GM18951 (cell line): Measurements from ENCODE around the gene PADI6.

Source experiments
- POLR2A ChIP-seq: IDR thresholded peaks from 4 replicates; pipeline ENCODE4 v1.6.1; 2011; ENCODE audit warnings: mild to moderate bottlenecking; ENCODE audit not compliant: insufficient read length, insufficient read depth; ENCODE audit errors: extremely low read depth
- in situ Hi-C: fragments of 300-500 bp; cut with MboI; formaldehyde crosslinking; loops from one replicate; pipeline ENCODE4 v1.12.0; 2022; ENCODE audit warnings: low sequenced_read_pairs, mixed read lengths, inconsistent platforms; ENCODE audit not compliant: unreplicated experiment

The PADI6 gene

DNA sequence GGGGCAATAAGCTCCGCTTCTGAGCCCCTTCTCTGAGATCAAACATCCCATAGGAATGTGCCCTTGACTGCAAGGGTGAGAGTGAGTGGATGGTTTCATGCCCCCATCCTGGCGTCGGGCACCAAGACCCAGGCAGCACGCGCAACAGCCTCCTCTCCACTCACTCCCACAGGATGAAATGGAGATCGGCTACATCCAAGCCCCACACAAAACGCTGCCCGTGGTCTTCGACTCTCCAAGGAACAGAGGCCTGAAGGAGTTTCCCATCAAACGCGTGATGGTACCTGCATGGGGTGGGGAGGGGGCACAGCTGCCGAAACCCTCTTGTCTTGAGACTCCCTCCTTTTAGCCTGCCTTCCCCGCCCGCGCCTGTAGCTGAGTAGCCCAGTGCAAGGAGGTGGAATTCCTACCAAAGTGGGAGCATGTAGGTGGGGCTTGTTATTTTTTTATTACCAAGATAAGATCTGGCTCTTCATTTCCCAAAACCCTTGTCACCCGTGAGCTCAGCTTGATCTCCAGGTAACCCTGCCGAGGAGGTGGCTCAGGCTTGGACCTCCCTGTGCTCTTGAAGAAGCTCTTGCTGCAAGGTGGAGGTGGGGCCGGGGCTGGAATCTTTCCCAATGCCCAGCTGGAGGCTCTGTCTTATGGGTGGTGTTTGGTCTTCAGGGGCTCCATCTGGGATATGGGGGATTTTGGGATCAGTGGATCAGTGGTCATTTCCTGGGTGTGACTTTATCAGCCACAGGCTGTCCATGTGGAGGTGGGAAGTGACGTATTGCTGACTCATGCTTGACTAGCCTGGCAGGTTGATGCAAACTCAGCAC is 24.0 kb upstream of the PADI6 start:
- no peak for TF ChIP-seq POLR2A
- in situ Hi-C loops = no loop called here

DNA sequence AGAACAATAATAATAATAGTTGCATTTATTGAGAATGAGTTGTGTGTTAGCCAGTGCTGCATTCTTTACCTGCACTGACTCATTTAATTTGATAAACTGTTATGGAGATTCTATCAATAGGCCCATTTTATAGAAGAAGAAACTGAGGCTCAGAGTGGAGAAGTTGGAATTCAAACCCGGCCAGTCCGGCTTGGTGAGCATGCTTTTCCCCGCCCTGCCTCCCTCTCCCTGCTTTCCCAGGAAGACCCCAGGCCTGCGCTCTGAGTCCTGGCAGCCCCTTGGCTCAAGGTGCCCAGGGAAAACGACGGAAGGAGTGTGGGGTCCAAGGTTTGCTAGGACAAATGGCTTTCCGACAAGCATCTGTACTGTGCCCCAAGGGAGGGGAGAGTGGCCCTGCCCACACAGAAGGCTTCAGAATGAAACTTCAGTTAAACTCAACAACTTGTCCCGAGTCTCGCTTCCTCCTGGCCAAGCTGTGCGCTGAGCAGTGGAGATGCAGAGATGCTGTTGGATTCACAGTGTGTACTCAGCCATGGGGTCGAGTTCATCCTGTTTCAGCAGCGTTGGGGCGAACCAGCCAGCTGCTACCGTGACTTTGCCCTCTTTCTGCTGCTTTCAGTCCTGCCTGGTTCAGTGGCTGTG is 23.3 kb upstream of the PADI6 start:
- TF ChIP-seq POLR2A = no peak
- in situ Hi-C loops = no loop called here

DNA sequence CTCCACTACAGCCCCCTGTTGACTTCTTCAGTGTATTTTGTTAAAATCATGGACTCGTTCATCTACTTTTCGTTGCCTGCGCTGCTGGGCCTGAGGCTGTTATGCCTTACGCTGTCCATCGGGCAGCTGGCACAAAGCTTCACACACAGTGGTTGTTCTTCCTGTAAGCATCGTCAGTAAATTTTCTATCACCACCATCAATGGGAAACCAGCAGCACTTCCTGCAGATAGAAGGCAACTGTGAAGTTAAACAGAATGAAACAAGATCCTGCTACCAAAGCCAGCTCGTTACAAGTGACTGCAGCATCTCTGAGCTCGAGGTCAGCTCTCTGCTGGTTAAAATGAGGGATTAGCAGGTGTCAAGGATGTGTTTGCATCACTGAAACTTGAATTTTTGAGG is 21.9 kb upstream of the PADI6 start:
- no peak for TF ChIP-seq POLR2A
- in situ Hi-C loops = no loop called here

DNA sequence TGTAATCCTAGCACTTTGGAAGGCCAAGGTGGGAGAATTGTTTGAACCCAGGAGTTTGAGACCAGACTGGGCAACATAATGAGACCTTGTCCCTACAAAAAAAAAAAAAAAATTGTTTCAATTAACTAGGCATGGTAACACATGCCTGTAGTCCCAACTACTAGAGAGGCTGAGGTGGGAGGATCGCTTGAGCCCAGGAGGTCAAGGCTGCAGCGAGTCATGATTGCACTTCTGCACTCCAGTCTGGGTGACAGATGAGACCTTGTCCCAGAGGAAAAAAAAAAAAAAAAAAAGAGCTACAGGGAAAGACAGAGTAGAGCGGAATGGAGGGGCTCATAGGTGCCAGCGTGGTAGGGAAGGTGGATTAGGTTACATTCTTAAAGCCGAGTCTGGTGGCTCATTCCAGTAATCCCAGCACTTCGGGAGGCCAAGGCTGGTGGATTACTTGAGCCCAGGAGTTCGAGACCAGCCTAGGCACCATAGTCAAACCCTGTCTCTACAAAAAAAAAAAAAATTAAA is 21.0 kb upstream of the PADI6 start:
- in situ Hi-C loops = no loop called here
- TF ChIP-seq POLR2A = no peak

DNA sequence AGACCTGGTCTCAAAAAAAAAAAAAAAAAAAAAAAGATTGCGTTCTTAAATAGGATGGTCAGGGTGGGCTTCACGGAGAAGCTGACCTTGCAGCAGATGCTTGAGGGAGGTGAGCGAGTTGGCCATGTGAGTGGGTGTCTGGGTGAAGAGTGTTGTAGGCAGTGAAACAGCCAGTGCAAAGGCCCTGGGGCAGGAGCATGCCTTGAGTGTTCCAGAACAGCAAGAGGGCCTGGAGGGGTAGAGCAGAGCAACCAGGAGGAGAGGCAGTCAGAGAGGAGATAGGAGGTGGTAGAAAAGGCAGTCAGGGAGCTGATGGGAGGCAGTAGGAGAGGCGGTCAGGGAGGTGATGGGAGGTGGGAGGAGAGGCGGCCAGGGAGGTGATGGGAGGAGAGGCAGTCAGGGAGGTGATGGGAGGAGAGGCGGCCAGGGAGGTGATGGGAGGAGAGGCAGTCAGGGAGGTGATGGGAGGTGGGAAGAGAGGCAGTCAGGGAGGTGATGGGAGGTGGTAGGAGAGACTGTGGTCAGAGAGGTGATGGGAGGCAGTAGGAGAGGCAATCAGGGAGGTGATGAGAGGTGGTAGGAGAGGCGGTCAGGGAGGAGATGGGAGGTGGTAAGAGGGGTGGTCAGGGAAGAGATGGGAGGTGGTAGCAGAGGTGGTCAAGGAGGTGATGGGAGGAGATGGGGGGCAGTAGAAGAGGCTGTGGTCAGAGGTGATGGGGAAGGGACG is 20.2 kb upstream of the PADI6 start:
- no peak for TF ChIP-seq POLR2A
- in situ Hi-C loops = no loop called here

DNA sequence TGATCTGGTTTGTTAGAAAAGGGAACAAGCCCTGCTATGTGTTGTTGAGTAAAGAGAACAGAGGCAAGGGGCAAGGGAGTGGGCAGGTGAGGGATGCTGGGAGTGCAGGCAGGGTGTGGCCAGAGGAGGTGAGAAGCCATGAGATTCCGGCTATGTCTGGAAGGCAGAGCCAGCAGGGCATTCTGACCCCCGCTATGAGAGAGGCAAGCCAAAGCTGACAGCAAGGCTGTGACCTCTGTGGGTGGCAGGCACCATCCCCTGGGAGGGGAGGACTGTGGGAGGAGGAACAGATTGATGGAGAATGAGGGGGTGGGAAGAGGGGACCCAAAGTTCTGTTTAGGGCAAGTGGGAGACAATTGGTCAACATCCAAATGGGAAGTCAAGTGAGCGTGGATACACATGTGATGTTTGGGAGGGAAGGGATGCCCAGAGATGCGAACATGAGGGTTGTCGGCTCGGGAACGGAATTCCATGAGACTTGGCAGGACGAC is 19.5 kb upstream of the PADI6 start:
- TF ChIP-seq POLR2A = no peak
- in situ Hi-C loops = no loop called here

DNA sequence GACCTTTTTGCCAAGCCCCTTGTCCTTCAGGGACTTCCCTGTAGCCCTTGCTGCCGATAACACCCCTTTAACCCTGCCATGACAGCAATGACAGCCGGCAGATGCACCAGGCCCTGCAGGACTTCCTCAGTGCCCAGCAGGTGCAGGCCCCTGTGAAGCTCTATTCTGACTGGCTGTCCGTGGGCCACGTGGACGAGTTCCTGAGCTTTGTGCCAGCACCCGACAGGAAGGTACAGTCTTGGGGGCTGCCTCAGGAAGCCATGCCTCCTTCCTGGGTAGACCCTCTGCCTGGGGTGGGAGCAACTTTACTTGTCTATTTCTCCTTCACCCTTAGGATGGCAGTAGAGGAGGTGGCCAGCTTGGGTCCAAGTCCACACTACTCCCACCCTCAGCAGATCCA is 16.1 kb upstream of the PADI6 start:
- TF ChIP-seq POLR2A = no peak
- in situ Hi-C loops = no loop called here

DNA sequence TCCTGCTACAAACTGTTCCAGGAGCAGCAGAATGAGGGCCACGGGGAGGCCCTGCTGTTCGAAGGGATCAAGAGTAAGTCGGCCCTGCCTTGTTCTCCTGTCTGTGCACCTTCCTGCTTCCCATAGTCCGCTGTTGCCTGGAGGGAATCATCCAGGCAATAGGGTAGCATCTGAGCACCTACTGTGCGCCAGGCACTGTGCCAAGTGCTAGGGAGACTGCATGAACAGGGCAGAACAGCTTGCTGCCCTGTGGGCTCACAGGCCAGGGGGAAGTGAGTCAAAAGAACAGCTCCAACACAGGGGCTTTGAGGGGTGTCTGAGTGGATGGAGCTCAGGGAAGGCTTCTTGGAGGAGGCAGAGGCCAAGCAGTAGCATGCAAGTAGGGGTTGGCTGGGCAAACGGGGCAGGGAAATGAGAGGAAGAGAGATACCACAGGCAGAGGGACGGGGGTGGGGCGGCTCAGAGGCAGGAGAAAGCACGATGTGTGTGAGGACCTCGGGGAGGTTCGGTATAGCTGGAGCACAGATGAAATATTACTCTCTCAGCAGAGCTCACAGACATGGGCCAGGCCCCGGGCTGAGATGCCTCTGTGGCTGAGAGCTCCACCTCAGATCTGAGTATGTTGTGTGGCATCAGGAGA is 15.5 kb upstream of the PADI6 start:
- in situ Hi-C loops = no loop called here
- TF ChIP-seq POLR2A = no peak

DNA sequence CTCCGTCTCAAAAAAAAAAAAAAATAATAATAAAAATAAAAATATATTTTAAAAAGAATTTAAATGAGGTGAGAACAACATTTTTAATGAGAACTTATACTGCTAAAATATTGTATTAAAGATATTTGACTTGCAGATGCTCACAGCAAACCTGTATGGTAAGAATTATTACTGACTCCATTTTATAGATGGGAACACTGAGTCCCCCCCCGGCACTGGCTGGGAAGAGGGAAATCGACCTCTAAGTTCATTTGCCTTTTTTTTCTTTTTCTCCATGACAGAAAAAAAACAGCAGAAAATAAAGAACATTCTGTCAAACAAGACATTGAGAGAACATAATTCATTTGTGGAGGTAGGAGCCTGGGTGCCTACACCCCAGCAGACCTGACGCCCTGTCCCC is 13.4 kb upstream of the PADI6 start:
- no peak for TF ChIP-seq POLR2A
- in situ Hi-C loops = no loop called here

DNA sequence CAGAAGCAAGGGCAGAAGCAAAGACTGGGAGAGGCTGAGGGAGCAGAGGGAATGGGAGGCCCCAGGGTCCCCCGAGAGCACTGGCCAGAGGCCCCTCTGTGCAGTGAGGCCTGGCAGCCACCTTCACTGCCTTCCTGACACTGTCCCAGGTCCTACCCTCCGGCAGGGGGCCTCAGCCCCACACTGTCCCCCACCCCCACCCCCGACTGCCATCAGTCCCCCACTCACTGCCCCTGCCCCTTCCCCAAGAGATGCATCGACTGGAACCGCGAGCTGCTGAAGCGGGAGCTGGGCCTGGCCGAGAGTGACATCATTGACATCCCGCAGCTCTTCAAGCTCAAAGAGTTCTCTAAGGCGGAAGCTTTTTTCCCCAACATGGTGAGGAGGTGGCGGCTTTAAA is 13.0 kb upstream of the PADI6 start:
- in situ Hi-C loops = no loop called here
- no peak for TF ChIP-seq POLR2A

DNA sequence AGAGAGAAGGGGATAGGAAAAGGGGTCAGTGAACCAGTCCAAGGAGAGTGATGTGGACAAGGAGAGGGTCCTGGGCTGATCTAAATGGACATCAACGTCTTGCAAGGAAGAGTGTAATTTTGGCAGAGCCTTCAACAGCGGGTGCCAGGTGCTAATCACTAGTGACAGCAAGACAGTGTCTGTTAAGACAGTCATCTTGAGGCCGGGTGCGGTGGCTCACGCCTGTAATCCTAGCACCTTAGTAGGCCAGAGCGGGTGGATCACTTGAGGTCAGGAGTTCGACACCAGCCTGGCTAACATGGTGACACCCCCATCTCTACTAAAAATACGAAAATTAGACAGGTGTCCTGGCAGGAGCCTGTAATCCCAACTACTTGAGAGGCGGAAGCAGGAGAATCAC is 12.2 kb upstream of the PADI6 start:
- TF ChIP-seq POLR2A = no peak
- in situ Hi-C loops = no loop called here

DNA sequence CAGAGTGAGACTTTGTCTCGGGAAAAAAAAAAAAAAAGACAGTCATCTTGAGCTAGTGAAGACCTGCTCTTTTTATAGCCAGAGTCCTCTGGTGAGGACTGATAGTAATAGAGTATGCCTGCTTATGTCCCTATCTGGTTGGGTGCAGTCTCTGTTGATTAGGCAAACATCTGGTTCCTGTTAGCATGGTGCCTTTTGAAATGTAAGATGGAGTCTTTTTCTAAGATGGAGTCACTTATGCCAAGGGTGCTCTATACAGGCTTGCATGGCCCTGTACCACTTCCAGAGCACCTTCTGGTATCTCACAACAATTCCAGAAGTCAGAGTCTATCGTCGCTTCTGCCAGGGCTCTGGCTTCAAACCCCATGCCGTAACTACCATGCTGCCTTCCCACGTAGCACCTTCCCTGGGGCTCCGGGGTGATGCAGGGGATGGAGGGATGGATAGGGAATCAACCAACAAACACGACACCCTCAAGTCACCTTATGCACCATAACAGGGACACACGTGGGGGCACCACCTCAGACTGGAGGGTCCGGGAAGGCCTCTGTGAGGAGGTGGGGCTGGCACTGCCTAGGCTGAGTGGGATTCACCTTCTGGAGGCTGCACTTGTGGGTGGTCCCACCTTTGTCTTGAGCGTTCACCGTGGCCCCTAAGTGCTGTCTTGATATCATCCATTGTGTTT is 11.6 kb upstream of the PADI6 start:
- no peak for TF ChIP-seq POLR2A

More for the DNA sequence above, 11.6 kb upstream of the PADI6 start:
- in situ Hi-C loops = no loop called here
